ENCODE measurements around the gene C1QTNF6. TPM values are rescaled to one million over a fixed set of nuclear protein-coding genes. Genes with fewer than 3 reads are reported as not detected.

The C1QTNF6 gene
- total and polyA plus RNA-seq, 2 experiments from 2014 or later, result 1.7 to 2.3 TPM

GRCh38 chr22:37197451-37198257, 9.6 kb upstream of the C1QTNF6 start:
- peak overlapping the region; percentile 79 for H3K4me3 Mint-ChIP-seq
- ATAC-seq (no peak), DNase-seq (ENCODE audit: low spot score) (no peak)
- H3K9me3 Mint-ChIP-seq, result peaks cover 10% of the 10 kb centered on the region
- H3K27me3 ChIP-seq (ENCODE audit: insufficient read depth), result no peaks in the 10 kb centered on the region
- H3K4me1 ChIP-seq (ENCODE audit: insufficient read depth), result peaks cover 8% of the 10 kb centered on the region; the same call in 1 of the 2 replicates
- H3K79me2 ChIP-seq (replicated peaks; ENCODE audit: insufficient read depth), result no peaks in the 10 kb centered on the region
- H3K4me2 ChIP-seq, result peak overlapping the region; percentile 92
- no peak overlapping the region for H3K27ac ChIP-seq (ENCODE audit: low read depth)
- peak overlapping the region; percentile 75; the same call in 1 of the 2 replicates for H3K4me3 ChIP-seq
- no peaks in the 10 kb centered on the region for H3K9me2 ChIP-seq (ENCODE audit: insufficient read depth)
- H4K20me1 ChIP-seq (replicated peaks; ENCODE audit: insufficient read depth), result no peaks in the 10 kb centered on the region
- peaks cover 9% of the 10 kb centered on the region for H3K27me3 Mint-ChIP-seq (ENCODE audit: insufficient read depth, low read depth, poor library complexity)
- H3K27ac Mint-ChIP-seq, result no peak overlapping the region
- no peak overlapping the region for H2AFZ ChIP-seq
- H3K36me3 ChIP-seq (ENCODE audit: insufficient read depth), result 0 out of 2 replicates have a peak, but pooled peaks cover 5% of the 10 kb centered on the region
- TF ChIP-seq NANOG (IDR thresholded peaks at IDR 0.05; ENCODE audit: borderline replicate concordance), result no peak
- no peak for TF ChIP-seq ZNF114 (CRISPR knock-in tag; IDR thresholded peaks at IDR 0.05)
- no peak for TF ChIP-seq EZH2 (IDR thresholded peaks at IDR 0.05; ENCODE audit: low read depth, unreplicated experiment)
- no peaks in the 10 kb centered on the region for H3F3A ChIP-seq (replicated peaks; ENCODE audit: low read depth)
- peaks cover 15% of the 10 kb centered on the region for H3K4me1 Mint-ChIP-seq
- H3K36me3 Mint-ChIP-seq (ENCODE audit: low read depth), result peaks cover 19% of the 10 kb centered on the region

- peaks cover 9% of the 10 kb centered on the region for H3K27me3 Mint-ChIP-seq (ENCODE audit: insufficient read depth, low read depth, poor library complexity)
Observed at GRCh38 chr22:37196539-37197450, 8.7 kb upstream of the C1QTNF6 start.

More at GRCh38 chr22:37196539-37197450, 8.7 kb upstream of the C1QTNF6 start:
- Histone ChIP-seq H3K4me2 (no peak overlapping the region), H3K36me3 (ENCODE audit: insufficient read depth) (peaks cover 5% of the 10 kb centered on the region; the same call in 1 of the 2 replicates), H2AFZ (no peak overlapping the region), H3K9me2 (ENCODE audit: insufficient read depth) (no peaks in the 10 kb centered on the region), H3K27me3 (ENCODE audit: insufficient read depth) (no peaks in the 10 kb centered on the region), H3K79me2 (replicated peaks; ENCODE audit: insufficient read depth) (no peaks in the 10 kb centered on the region), H3K4me3 (no peak overlapping the region), H3K27ac (ENCODE audit: low read depth) (no peak overlapping the region), H3K4me1 (ENCODE audit: insufficient read depth) (peaks cover 8% of the 10 kb centered on the region; the same call in 1 of the 2 replicates), H4K20me1 (replicated peaks; ENCODE audit: insufficient read depth) (no peaks in the 10 kb centered on the region), H3F3A (replicated peaks; ENCODE audit: low read depth) (no peaks in the 10 kb centered on the region)
- Mint-ChIP-seq H3K4me3 (no peak overlapping the region), H3K9me3 (peaks cover 16% of the 10 kb centered on the region), H3K27ac (no peak overlapping the region), H3K36me3 (ENCODE audit: low read depth) (peaks cover 28% of the 10 kb centered on the region), H3K4me1 (peaks cover 15% of the 10 kb centered on the region)
- no peak for TF ChIP-seq CREB1 (CRISPR knock-in tag; IDR thresholded peaks at IDR 0.05; ENCODE audit: low read depth)
- no peak for TF ChIP-seq STAT1 (IDR thresholded peaks at IDR 0.05; ENCODE audit: unreplicated experiment)
- no peak for TF ChIP-seq ETS1 (IDR thresholded peaks at IDR 0.05)
- TF ChIP-seq POLR2AphosphoS5 (IDR thresholded peaks at IDR 0.05; ENCODE audit: low read depth), result no peak
- TF ChIP-seq EZH2 (IDR thresholded peaks at IDR 0.05; ENCODE audit: low read depth, unreplicated experiment), result no peak
- no peak for TF ChIP-seq REST (IDR thresholded peaks at IDR 0.05; ENCODE audit: unreplicated experiment)
- no peak for TF ChIP-seq CTCF (conservative IDR thresholded peaks at IDR 0.05; ENCODE audit: low read depth in 2 of 2)
- TF ChIP-seq ZNF114 (CRISPR knock-in tag; IDR thresholded peaks at IDR 0.05), result no peak
- no peak for TF ChIP-seq ZNF331 (CRISPR knock-in tag; IDR thresholded peaks at IDR 0.05; ENCODE audit: low read depth)
- no peak for TF ChIP-seq JUNB (IDR thresholded peaks at IDR 0.05; ENCODE audit: unreplicated experiment)
- ATAC-seq (no peak), DNase-seq (ENCODE audit: low spot score) (no peak)
